ENCODE data around the gene RPL10.

- TF ChIP-seq POLR2A (IDR thresholded peaks at IDR 0.05; ENCODE audit: control extremely low read depth in 1 of 2, low read depth in 2 of 2, low read length in 2 of 2) (no peak), CTCF (IDR thresholded peaks at IDR 0.05; ENCODE audit: control extremely low read depth in 1 of 3, insufficient read depth in 1 of 3, low read depth in 1 of 3, low read length in 3 of 3) (peak in 1 of 3 experiments; percentile 25; a peak in 1 of 4 replicates), CEBPB (IDR thresholded peaks at IDR 0.05; ENCODE audit: low read depth, low read length) (no peak), CHD2 (IDR thresholded peaks at IDR 0.05; ENCODE audit: low read length) (no peak), SP1 (IDR thresholded peaks at IDR 0.05; ENCODE audit: low read depth, low read length) (no peak), RXRA (IDR thresholded peaks at IDR 0.05; ENCODE audit: insufficient read depth, low read depth, low read length) (no peak), POLR2AphosphoS5 (IDR thresholded peaks at IDR 0.05; ENCODE audit: low read depth, low read length) (no peak)
Measured at GRCh38 chrX:154374313-154375155, 23.6 kb upstream of the RPL10 start, which contains the start of gene FLNA.
